ENCODE measurements around the gene RALGAPB. TPM values are rescaled to one million over a fixed set of nuclear protein-coding genes. Genes with fewer than 3 reads are reported as not detected.

RALGAPB gene
- total RNA-seq, 1 experiment from 2014 or later, result 24.0 TPM

GRCh38 chr20:38554986-38555385, 82.3 kb downstream of the RALGAPB start:
- TF ChIP-seq EGR1 (IDR thresholded peaks at IDR 0.05; ENCODE audit: low read depth), result no peak
- TF ChIP-seq, protein P1, sequence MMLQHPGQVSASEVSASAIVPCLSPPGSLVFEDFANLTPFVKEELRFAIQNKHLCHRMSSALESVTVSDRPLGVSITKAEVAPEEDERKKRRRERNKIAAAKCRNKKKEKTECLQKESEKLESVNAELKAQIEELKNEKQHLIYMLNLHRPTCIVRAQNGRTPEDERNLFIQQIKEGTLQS (IDR thresholded peaks at IDR 0.05), result no peak
- no peak for TF ChIP-seq RAD21 (IDR thresholded peaks at IDR 0.05; ENCODE audit: low read depth)
- TF ChIP-seq EZH2 (IDR thresholded peaks at IDR 0.05), result no peak
- TF ChIP-seq, protein P2, sequence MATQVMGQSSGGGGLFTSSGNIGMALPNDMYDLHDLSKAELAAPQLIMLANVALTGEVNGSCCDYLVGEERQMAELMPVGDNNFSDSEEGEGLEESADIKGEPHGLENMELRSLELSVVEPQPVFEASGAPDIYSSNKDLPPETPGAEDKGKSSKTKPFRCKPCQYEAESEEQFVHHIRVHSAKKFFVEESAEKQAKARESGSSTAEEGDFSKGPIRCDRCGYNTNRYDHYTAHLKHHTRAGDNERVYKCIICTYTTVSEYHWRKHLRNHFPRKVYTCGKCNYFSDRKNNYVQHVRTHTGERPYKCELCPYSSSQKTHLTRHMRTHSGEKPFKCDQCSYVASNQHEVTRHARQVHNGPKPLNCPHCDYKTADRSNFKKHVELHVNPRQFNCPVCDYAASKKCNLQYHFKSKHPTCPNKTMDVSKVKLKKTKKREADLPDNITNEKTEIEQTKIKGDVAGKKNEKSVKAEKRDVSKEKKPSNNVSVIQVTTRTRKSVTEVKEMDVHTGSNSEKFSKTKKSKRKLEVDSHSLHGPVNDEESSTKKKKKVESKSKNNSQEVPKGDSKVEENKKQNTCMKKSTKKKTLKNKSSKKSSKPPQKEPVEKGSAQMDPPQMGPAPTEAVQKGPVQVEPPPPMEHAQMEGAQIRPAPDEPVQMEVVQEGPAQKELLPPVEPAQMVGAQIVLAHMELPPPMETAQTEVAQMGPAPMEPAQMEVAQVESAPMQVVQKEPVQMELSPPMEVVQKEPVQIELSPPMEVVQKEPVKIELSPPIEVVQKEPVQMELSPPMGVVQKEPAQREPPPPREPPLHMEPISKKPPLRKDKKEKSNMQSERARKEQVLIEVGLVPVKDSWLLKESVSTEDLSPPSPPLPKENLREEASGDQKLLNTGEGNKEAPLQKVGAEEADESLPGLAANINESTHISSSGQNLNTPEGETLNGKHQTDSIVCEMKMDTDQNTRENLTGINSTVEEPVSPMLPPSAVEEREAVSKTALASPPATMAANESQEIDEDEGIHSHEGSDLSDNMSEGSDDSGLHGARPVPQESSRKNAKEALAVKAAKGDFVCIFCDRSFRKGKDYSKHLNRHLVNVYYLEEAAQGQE (IDR thresholded peaks at IDR 0.05; ENCODE audit: low read depth), result no peak
- TF ChIP-seq SIN3A (IDR thresholded peaks at IDR 0.05; ENCODE audit: low read depth), result no peak
- TF ChIP-seq TCF7L2 (IDR thresholded peaks at IDR 0.05; ENCODE audit: borderline replicate concordance, extremely low read depth, insufficient read depth, insufficient read length), result no peak
- no peak for TF ChIP-seq CEBPB (IDR thresholded peaks at IDR 0.05; ENCODE audit: low read depth)
- no peak for TF ChIP-seq POLR2AphosphoS5 (IDR thresholded peaks at IDR 0.05; ENCODE audit: low read depth, low read length)
- TF ChIP-seq, protein P3, sequence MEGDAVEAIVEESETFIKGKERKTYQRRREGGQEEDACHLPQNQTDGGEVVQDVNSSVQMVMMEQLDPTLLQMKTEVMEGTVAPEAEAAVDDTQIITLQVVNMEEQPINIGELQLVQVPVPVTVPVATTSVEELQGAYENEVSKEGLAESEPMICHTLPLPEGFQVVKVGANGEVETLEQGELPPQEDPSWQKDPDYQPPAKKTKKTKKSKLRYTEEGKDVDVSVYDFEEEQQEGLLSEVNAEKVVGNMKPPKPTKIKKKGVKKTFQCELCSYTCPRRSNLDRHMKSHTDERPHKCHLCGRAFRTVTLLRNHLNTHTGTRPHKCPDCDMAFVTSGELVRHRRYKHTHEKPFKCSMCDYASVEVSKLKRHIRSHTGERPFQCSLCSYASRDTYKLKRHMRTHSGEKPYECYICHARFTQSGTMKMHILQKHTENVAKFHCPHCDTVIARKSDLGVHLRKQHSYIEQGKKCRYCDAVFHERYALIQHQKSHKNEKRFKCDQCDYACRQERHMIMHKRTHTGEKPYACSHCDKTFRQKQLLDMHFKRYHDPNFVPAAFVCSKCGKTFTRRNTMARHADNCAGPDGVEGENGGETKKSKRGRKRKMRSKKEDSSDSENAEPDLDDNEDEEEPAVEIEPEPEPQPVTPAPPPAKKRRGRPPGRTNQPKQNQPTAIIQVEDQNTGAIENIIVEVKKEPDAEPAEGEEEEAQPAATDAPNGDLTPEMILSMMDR (IDR thresholded peaks at IDR 0.05 in 2 of 3, conservative IDR thresholded peaks at IDR 0.05 in 1 of 3; ENCODE audit: borderline replicate concordance in 1 of 3, insufficient read depth in 1 of 3, low read depth in 2 of 3, low read length in 2 of 3), result no peak
- no peak for TF ChIP-seq ZNF274 (IDR thresholded peaks at IDR 0.05; ENCODE audit: low read depth, low read length)
- TF ChIP-seq POLR2A (IDR thresholded peaks at IDR 0.05; ENCODE audit: borderline replicate concordance, extremely low read depth, insufficient read depth, insufficient read length), result no peak
- no peak for TF ChIP-seq ZFX (IDR thresholded peaks at IDR 0.05)
- TF ChIP-seq SP1 (IDR thresholded peaks at IDR 0.05; ENCODE audit: low read depth), result no peak
- TF ChIP-seq JUND (IDR thresholded peaks at IDR 0.05), result no peak
- TF ChIP-seq YY1 (IDR thresholded peaks at IDR 0.05; ENCODE audit: extremely low read depth, insufficient replicate concordance, low read depth, low read length), result no peak
- H3K36me3 ChIP-seq (ENCODE audit: control insufficient read depth in 1 of 2, insufficient read depth in 2 of 2, low read length in 2 of 2), result peaks cover 12 to 32% of the 10 kb centered on the region in 2 experiments
- POLR2A ChIA-PET, result no interaction called here
- BruUV-seq (replicated peaks), result no TSS peak
- H4K20me1 ChIP-seq (ENCODE audit: insufficient read depth), result no peaks in the 10 kb centered on the region
- CTCF ChIA-PET, result no interaction called here
- DNase-seq (ENCODE audit: low read depth, low spot score) (no peak), ATAC-seq (no peak)
- H2AFZ ChIP-seq (ENCODE audit: low read depth, low read length, poor library complexity, severe bottlenecking), result no peak overlapping the region
- no peak overlapping the region for H3K4me3 ChIP-seq (replicated peaks in 1 of 2; ENCODE audit: low read depth in 1 of 2, low read length in 2 of 2)
- H3K27me3 ChIP-seq (ENCODE audit: insufficient read depth, low read length), result no peaks in the 10 kb centered on the region
- intact Hi-C loops (cut with micrococcal nuclease), result no loop called here
- no peaks in the 10 kb centered on the region for H3K79me2 ChIP-seq (ENCODE audit: insufficient read depth, low read length)
- no peak overlapping the region for H3K9ac ChIP-seq (ENCODE audit: low read length)
- H3K9me2 ChIP-seq (ENCODE audit: insufficient read depth), result no peaks in the 10 kb centered on the region
- RAD21 ChIA-PET (ENCODE audit: low non-redundant PET in 1 of 2, low total read pairs in 2 of 2, uncharacterized antibody in 2 of 2, unreplicated experiment in 2 of 2), result no interaction called here
- no peaks in the 10 kb centered on the region for H3K9me3 ChIP-seq (ENCODE audit: control insufficient read depth in 1 of 2, insufficient read depth in 1 of 2, low read depth in 1 of 2, low read length in 2 of 2)
- no peak overlapping the region for H3K4me2 ChIP-seq (ENCODE audit: low read length)
- H3K27ac ChIP-seq (ENCODE audit: low read depth, low read length), result no peak overlapping the region
- no peaks in the 10 kb centered on the region for H3K4me1 ChIP-seq (ENCODE audit: control insufficient read depth in 1 of 2, insufficient read depth in 2 of 2, low read length in 2 of 2)

Measured in HCT116 (cell line).